ENCODE measurements around the gene TUT1. TPM values are rescaled to one million over a fixed set of nuclear protein-coding genes. Genes with fewer than 3 reads are reported as not detected.

TUT1 gene
- total and polyA plus RNA-seq, 2 experiments from 2014 or later, result 12.8 to 22.2 TPM

GRCh38 chr11:62608776-62609175 is 17.5 kb upstream of the TUT1 start (continued):
- TF ChIP-seq ZNF462 (CRISPR knock-in tag; IDR thresholded peaks at IDR 0.05) (no peak), NANOG (IDR thresholded peaks at IDR 0.05; ENCODE audit: borderline replicate concordance) (no peak), POLR2AphosphoS5 (IDR thresholded peaks at IDR 0.05; ENCODE audit: low read depth) (no peak), EZH2 (IDR thresholded peaks at IDR 0.05; ENCODE audit: low read depth, unreplicated experiment) (no peak), JUNB (IDR thresholded peaks at IDR 0.05; ENCODE audit: unreplicated experiment) (no peak), EZH2phosphoT487 (IDR thresholded peaks at IDR 0.05; ENCODE audit: unreplicated experiment) (no peak), ZNF114 (CRISPR knock-in tag; IDR thresholded peaks at IDR 0.05) (no peak), CREB1 (CRISPR knock-in tag; IDR thresholded peaks at IDR 0.05; ENCODE audit: low read depth) (no peak), STAT1 (IDR thresholded peaks at IDR 0.05; ENCODE audit: unreplicated experiment) (no peak), ZNF331 (CRISPR knock-in tag; IDR thresholded peaks at IDR 0.05; ENCODE audit: low read depth) (no peak)
- TF ChIP-seq, protein P1, sequence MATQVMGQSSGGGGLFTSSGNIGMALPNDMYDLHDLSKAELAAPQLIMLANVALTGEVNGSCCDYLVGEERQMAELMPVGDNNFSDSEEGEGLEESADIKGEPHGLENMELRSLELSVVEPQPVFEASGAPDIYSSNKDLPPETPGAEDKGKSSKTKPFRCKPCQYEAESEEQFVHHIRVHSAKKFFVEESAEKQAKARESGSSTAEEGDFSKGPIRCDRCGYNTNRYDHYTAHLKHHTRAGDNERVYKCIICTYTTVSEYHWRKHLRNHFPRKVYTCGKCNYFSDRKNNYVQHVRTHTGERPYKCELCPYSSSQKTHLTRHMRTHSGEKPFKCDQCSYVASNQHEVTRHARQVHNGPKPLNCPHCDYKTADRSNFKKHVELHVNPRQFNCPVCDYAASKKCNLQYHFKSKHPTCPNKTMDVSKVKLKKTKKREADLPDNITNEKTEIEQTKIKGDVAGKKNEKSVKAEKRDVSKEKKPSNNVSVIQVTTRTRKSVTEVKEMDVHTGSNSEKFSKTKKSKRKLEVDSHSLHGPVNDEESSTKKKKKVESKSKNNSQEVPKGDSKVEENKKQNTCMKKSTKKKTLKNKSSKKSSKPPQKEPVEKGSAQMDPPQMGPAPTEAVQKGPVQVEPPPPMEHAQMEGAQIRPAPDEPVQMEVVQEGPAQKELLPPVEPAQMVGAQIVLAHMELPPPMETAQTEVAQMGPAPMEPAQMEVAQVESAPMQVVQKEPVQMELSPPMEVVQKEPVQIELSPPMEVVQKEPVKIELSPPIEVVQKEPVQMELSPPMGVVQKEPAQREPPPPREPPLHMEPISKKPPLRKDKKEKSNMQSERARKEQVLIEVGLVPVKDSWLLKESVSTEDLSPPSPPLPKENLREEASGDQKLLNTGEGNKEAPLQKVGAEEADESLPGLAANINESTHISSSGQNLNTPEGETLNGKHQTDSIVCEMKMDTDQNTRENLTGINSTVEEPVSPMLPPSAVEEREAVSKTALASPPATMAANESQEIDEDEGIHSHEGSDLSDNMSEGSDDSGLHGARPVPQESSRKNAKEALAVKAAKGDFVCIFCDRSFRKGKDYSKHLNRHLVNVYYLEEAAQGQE (IDR thresholded peaks at IDR 0.05; ENCODE audit: unreplicated experiment), result no peak
- TF ChIP-seq, protein P2, sequence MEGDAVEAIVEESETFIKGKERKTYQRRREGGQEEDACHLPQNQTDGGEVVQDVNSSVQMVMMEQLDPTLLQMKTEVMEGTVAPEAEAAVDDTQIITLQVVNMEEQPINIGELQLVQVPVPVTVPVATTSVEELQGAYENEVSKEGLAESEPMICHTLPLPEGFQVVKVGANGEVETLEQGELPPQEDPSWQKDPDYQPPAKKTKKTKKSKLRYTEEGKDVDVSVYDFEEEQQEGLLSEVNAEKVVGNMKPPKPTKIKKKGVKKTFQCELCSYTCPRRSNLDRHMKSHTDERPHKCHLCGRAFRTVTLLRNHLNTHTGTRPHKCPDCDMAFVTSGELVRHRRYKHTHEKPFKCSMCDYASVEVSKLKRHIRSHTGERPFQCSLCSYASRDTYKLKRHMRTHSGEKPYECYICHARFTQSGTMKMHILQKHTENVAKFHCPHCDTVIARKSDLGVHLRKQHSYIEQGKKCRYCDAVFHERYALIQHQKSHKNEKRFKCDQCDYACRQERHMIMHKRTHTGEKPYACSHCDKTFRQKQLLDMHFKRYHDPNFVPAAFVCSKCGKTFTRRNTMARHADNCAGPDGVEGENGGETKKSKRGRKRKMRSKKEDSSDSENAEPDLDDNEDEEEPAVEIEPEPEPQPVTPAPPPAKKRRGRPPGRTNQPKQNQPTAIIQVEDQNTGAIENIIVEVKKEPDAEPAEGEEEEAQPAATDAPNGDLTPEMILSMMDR (conservative IDR thresholded peaks at IDR 0.05; ENCODE audit: low read depth in 2 of 2), result no peak

All from GM23338 (cell line).